H1 (cell line): ENCODE data around the gene RALGAPA2. TPM values are rescaled to one million over a fixed set of nuclear protein-coding genes. Genes with fewer than 3 reads are reported as not detected.

Source experiments
- CTCF ChIA-PET: fragments of 300-600 bp; sonication (Branson Sonifier 250); formaldehyde crosslinking; loops from one replicate; lab custom pipeline; 2021; ENCODE audit not compliant: partially characterized antibody; lab: Charles Lee
- POLR2A ChIA-PET: fragments of 300-600 bp; sonication (Branson Sonifier 250); formaldehyde crosslinking; loops from one replicate; lab custom pipeline; 2021; ENCODE audit warnings: inconsistent platforms; ENCODE audit not compliant: partially characterized antibody; lab: Charles Lee
- DNase-seq, 2 experiments: peaks; one replicate each; pipeline versions ENCODE4 v3.0.0 to v3.0.0-alpha.2; 2010 to 2022; ENCODE audit warnings: low spot score in 2 of 2, low read depth in 1 of 2, mixed read lengths in 1 of 2
- FAIRE-seq: peaks from 2 replicates; lab custom pipeline; 2011; peaks lifted over from hg19 to GRCh38; lab: Jason Lieb, UNC
- H2AFZ ChIP-seq: 2 replicates; pipeline ENCODE4 v1.8.1; 2012; ENCODE audit warnings: low read length, inconsistent platforms
- H2AK5ac ChIP-seq: 2 replicates; pipeline ENCODE4 v1.6.1; 2013; ENCODE audit warnings: low read depth, low read length
- H2BK120ac ChIP-seq: replicated peaks from 2 replicates; pipeline ENCODE3; 2013; ENCODE audit warnings: low read depth, low read length, inconsistent platforms
- H2BK12ac ChIP-seq: 2 replicates; pipeline ENCODE4 v1.6.1; 2013; ENCODE audit warnings: low read depth, low read length
- H2BK15ac ChIP-seq: 2 replicates; pipeline ENCODE4 v1.6.1; 2013; ENCODE audit warnings: low read length
- H2BK20ac ChIP-seq: 2 replicates; pipeline ENCODE4 v1.6.1; 2013; ENCODE audit warnings: low read length
- H2BK5ac ChIP-seq: 2 replicates; pipeline ENCODE4 v1.6.1; 2013; ENCODE audit warnings: low read depth, low read length
- H3K14ac ChIP-seq: 2 replicates; pipeline ENCODE4 v1.6.1; 2013; ENCODE audit warnings: inconsistent platforms; ENCODE audit not compliant: insufficient read length
- H3K18ac ChIP-seq: 2 replicates; pipeline ENCODE4 v1.6.1; 2013; ENCODE audit warnings: low read length; ENCODE audit errors: extremely low read depth
- H3K23ac ChIP-seq: 2 replicates; pipeline ENCODE4 v1.6.1; 2013; ENCODE audit warnings: inconsistent platforms; ENCODE audit not compliant: insufficient read length
- H3K23me2 ChIP-seq: 2 replicates; pipeline ENCODE4 v1.6.1; 2013; ENCODE audit warnings: low read depth, low read length
- H3K27ac ChIP-seq: 2 replicates; pipeline ENCODE4 v1.6.1; 2011; ENCODE audit warnings: low read depth, low read length, inconsistent platforms
- H3K27me3 ChIP-seq, 4 experiments: replicated peaks in 1 of 4; 1 replicate in 1 of 4; 2 replicates in 3 of 4; pipeline versions ENCODE4 v1.6.1 to v1.8.1; 2011 to 2013; ENCODE audit warnings: low read length in 3 of 4, mild to moderate bottlenecking in 3 of 4, inconsistent platforms in 2 of 4, mixed read lengths in 2 of 4, moderate library complexity in 1 of 4; ENCODE audit not compliant: control insufficient read depth in 3 of 4, insufficient read depth in 3 of 4; ENCODE audit errors: extremely low read depth in 1 of 4
- H3K36me3 ChIP-seq, 4 experiments: 2 replicates each; pipeline versions ENCODE4 v1.6.1 to v1.8.1; 2011 to 2013; ENCODE audit warnings: mild to moderate bottlenecking in 4 of 4, low read length in 3 of 4, moderate library complexity in 2 of 4, control low read depth in 1 of 4, inconsistent platforms in 1 of 4; ENCODE audit not compliant: insufficient read depth in 4 of 4, control insufficient read depth in 2 of 4
- H3K4ac ChIP-seq: replicated peaks from 2 replicates; pipeline ENCODE3; 2013; ENCODE audit warnings: low read length, low read depth, mixed read lengths, inconsistent platforms; ENCODE audit not compliant: insufficient read length
- H3K4me1 ChIP-seq, 4 experiments: replicated peaks in 1 of 4; 1 replicate in 1 of 4; 2 replicates in 3 of 4; pipeline versions ENCODE4 v1.6.1 to v1.8.1; 2011 to 2013; ENCODE audit warnings: low read length in 3 of 4, inconsistent platforms in 2 of 4, mixed read lengths in 1 of 4; ENCODE audit not compliant: insufficient read depth in 4 of 4, control insufficient read depth in 3 of 4
- H3K4me2 ChIP-seq, 2 experiments: 2 replicates each; pipeline versions ENCODE4 v1.6.1 to v1.8.1; 2011 to 2013; ENCODE audit warnings: low read depth in 2 of 2, low read length in 2 of 2, control low read depth in 1 of 2, inconsistent platforms in 1 of 2, mild to moderate bottlenecking in 1 of 2; ENCODE audit not compliant: insufficient read depth in 1 of 2
- H3K4me3 ChIP-seq, 4 experiments: fragments of 200-600, 300-600 bp in 1 of 4; sonication (generic), shearing (Covaris generic), sonication (Bioruptor Twin) in 1 of 4; 2 replicates each; pipeline versions ENCODE4 v1.5.1 to v1.8.1; 2011 to 2016; ENCODE audit warnings: low read length in 4 of 4, low read depth in 3 of 4, control low read depth in 2 of 4, inconsistent platforms in 2 of 4, mild to moderate bottlenecking in 2 of 4, mixed read lengths in 1 of 4, moderate library complexity in 1 of 4; ENCODE audit not compliant: insufficient read depth in 2 of 4; ENCODE audit errors: extremely low read depth in 1 of 4
- H3K56ac ChIP-seq: replicated peaks from 2 replicates; pipeline ENCODE3; 2013; ENCODE audit warnings: low read depth, mild to moderate bottlenecking, mixed read lengths, low read length, inconsistent platforms; ENCODE audit not compliant: insufficient read length
- H3K79me1 ChIP-seq: 2 replicates; pipeline ENCODE4 v1.6.1; 2013; ENCODE audit warnings: low read depth, low read length, control low read depth
- H3K79me2 ChIP-seq, 2 experiments: 2 replicates each; pipeline versions ENCODE4 v1.6.1 to v1.8.1; 2012 to 2013; ENCODE audit warnings: low read length in 2 of 2, mild to moderate bottlenecking in 2 of 2, inconsistent platforms in 1 of 2; ENCODE audit not compliant: insufficient read depth in 2 of 2, control insufficient read depth in 1 of 2
- H3K9ac ChIP-seq, 4 experiments: replicated peaks in 1 of 4; 1 replicate in 1 of 4; 2 replicates in 3 of 4; pipeline versions ENCODE4 v1.6.1 to v1.8.1; 2011 to 2013; ENCODE audit warnings: low read depth in 3 of 4, low read length in 3 of 4, control low read depth in 2 of 4, mild to moderate bottlenecking in 2 of 4, moderate library complexity in 2 of 4, inconsistent platforms in 1 of 4; ENCODE audit errors: extremely low read depth in 1 of 4
- H3K9me3 ChIP-seq, 2 experiments: 2 replicates each; pipeline versions ENCODE4 v1.6.1 to v1.8.1; 2012 to 2013; ENCODE audit warnings: mild to moderate bottlenecking in 2 of 2, moderate library complexity in 2 of 2, control low read depth in 1 of 2, inconsistent platforms in 1 of 2, low read depth in 1 of 2, low read length in 1 of 2, mixed read lengths in 1 of 2; ENCODE audit not compliant: insufficient read depth in 2 of 2
- H4K20me1 ChIP-seq, 2 experiments: replicated peaks in 1 of 2; 2 replicates each; pipeline versions ENCODE3 to v1.8.1; 2011 to 2013; ENCODE audit warnings: inconsistent platforms in 2 of 2, low read length in 2 of 2, mild to moderate bottlenecking in 1 of 2; ENCODE audit not compliant: insufficient read depth in 2 of 2, control insufficient read depth in 1 of 2
- H4K5ac ChIP-seq: 2 replicates; pipeline ENCODE4 v1.6.1; 2013; ENCODE audit warnings: low read length, low read depth, mixed read lengths, inconsistent platforms; ENCODE audit not compliant: insufficient read length
- H4K8ac ChIP-seq: 2 replicates; pipeline ENCODE4 v1.8.0; 2013; ENCODE audit warnings: mild to moderate bottlenecking, moderate library complexity, low read length, inconsistent platforms; ENCODE audit not compliant: insufficient read depth; ENCODE audit errors: extremely low read depth
- H4K91ac ChIP-seq: replicated peaks from 2 replicates; pipeline ENCODE3; 2013; ENCODE audit warnings: low read length, mixed read lengths, inconsistent platforms; ENCODE audit not compliant: insufficient read length
- GABPA ChIP-seq: IDR thresholded peaks from 2 replicates; pipeline ENCODE4 v1.6.1; 2011; ENCODE audit warnings: mild to moderate bottlenecking, low read length, moderate library complexity, borderline replicate concordance; ENCODE audit not compliant: insufficient read depth
- POU5F1 ChIP-seq: IDR thresholded peaks from 2 replicates; pipeline ENCODE4 v1.6.1; 2011; ENCODE audit warnings: low read depth, mild to moderate bottlenecking, low read length, moderate library complexity
- TCF12 ChIP-seq: IDR thresholded peaks from 2 replicates; pipeline ENCODE4 v1.6.1; 2011; ENCODE audit warnings: low read depth, mild to moderate bottlenecking, low read length
- TEAD4 ChIP-seq: IDR thresholded peaks from 2 replicates; pipeline ENCODE4 v1.6.1; 2012; ENCODE audit warnings: low read depth, low read length, inconsistent platforms, mixed read lengths
- YY1 ChIP-seq: IDR thresholded peaks from 2 replicates; pipeline ENCODE4 v1.6.1; 2011; ENCODE audit warnings: low read depth, mild to moderate bottlenecking, low read length
- WGBS, 2 experiments: shearing (Covaris generic) in 1 of 2; methylation state at CpG; one replicate each; pipeline versions ENCODE4 v1.1.6 to v1.1.7; 2013 to 2015; ENCODE audit warnings: low lambda C conversion rate in 2 of 2, mixed read lengths in 2 of 2, inconsistent platforms in 1 of 2, low coverage in 1 of 2, missing lambda C conversion rate in 1 of 2; ENCODE audit not compliant: insufficient replicate concordance in 2 of 2, insufficient coverage in 1 of 2, insufficient read length in 1 of 2; ENCODE audit errors: extremely low coverage in 1 of 2, missing lambda C conversion rate in 1 of 2; 5-methylcytosine and 5-hydroxymethylcytosine counted together
- polyA plus RNA-seq, 7 experiments: library from polyadenylated mRNA; depleted of rRNA in 3 of 7; stranded (reverse) in 5 of 7; unstranded in 2 of 7; fragments of >200 nt in 5 of 7; fragments of 200-250 nt in 2 of 7; gene quantifications; 1 replicate in 5 of 7; 2 replicates in 1 of 7; 4 replicates in 1 of 7; pipeline versions ENCODE4 v1.2.1 to v1.2.3, GENCODE V29; 2011 to 2013; ENCODE audit warnings: missing spikeins in 2 of 7, mixed read lengths in 2 of 7
- total RNA-seq: library from RNA; stranded (reverse); fragmentation: NEBNext Ultra II Directional; extraction: Animal tissue kit (Norgen Biotek cat#: 25700); gene quantifications from 2 replicates; pipeline ENCODE4 v1.2.1, GENCODE V29; 2021

Gene RALGAPA2
- total and polyA plus RNA-seq, 2 of the 8 experiments (the other 6 are each of a cell fraction or from before 2014, with no cell fraction given) = 5.1 to 25.5 TPM

DNA sequence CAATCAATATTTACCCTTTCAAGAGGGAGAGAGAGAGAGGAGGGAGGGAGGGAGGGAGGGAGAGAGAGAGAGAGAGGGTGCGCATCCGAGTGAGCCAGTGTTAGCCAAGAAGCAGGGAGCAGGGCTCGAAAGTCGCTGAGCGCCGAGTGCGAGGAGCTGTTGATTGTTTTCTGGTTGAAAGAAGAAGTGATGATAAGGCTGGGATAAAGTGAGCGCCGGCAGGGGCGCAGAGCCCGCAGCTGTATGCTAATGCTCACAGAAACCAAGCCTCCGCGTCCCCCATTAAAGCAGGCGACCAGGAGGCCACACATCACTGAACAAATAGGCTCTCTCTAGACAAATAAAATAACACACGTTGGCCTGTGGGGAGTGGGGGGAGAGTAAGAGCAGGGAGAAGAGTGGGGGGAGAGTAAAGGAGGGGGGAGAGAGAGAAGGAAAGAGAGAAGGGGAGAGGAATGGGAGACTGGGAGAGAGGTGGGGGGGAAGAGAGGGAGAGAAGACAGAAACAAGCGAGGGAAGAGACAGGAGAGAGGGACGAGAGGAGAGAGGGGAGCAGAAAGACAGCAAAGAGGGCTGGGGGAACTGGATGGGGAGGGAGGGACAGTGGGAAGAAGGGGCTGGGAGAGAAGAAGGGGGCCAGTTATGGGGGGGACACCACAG is 349.5 kb downstream of the RALGAPA2 start:
- no peak overlapping the region for H3K23ac ChIP-seq
- TF ChIP-seq POU5F1 (no peak), YY1 (no peak), TCF12 (0 out of 2 replicates have a peak, but pooled peaks have one; percentile 40), TEAD4 (no peak), GABPA (no peak)

More for the DNA sequence above, 349.5 kb downstream of the RALGAPA2 start:
- no peak overlapping the region for H4K5ac ChIP-seq
- no peak overlapping the region for H2BK5ac ChIP-seq
- ChIA-PET POLR2A (interaction anchor here (0.7 to 1.5 kb wide), 2 partner anchors 9 to 81 kb away, joined by 3 to 6 read pairs; no protein-coding TSS in a partner anchor), CTCF (interaction anchor here (0.8 to 1.7 kb wide), 3 partner anchors 8 to 44 kb away, joined by 3 to 5 read pairs (median 4); no protein-coding TSS in a partner anchor)
- H4K8ac ChIP-seq = no peak overlapping the region
- H3K56ac ChIP-seq = no peak overlapping the region
- H3K79me1 ChIP-seq = no peaks in the 10 kb centered on the region
- H3K79me2 ChIP-seq = no peaks in the 10 kb centered on the region
- H3K36me3 ChIP-seq = no peaks in the 10 kb centered on the region
- H3K4me1 ChIP-seq = peaks cover 0 to 17% (median 7%) of the 10 kb centered on the region in 4 experiments; a peak in 5 of 7 replicates
- no peak overlapping the region for H2BK15ac ChIP-seq
- peaks cover 0 to 3% of the 10 kb centered on the region in 2 experiments for H4K20me1 ChIP-seq
- H3K9me3 ChIP-seq = no peaks in the 10 kb centered on the region
- no peak overlapping the region for H2BK120ac ChIP-seq
- H2AFZ ChIP-seq = no peak overlapping the region; the same call in 1 of the 2 replicates
- H3K4me3 ChIP-seq = peak overlapping the region; percentile 8 to 71 (median 35); a peak in 6 of 8 replicates
- DNase-seq (peak in 1 of 2 experiments; percentile 65), FAIRE-seq (no peak)
- no peak overlapping the region for H3K4ac ChIP-seq
- no peak overlapping the region for H2BK20ac ChIP-seq
- no peak overlapping the region for H3K14ac ChIP-seq
- no peak overlapping the region for H2AK5ac ChIP-seq
- no peak overlapping the region for H4K91ac ChIP-seq
- H3K27me3 ChIP-seq = peaks cover 25 to 72% (median 55%) of the 10 kb centered on the region in 4 experiments
- no peak overlapping the region; the same call in 1 of the 2 replicates for H3K18ac ChIP-seq
- H3K23me2 ChIP-seq = peaks cover 24% of the 10 kb centered on the region; the same call in 1 of the 2 replicates
- WGBS, 2 experiments = 3% methylated on average over 6 of the region's 17 CpGs; no CpG with 5 or more reads in 1 of the 2 experiments
- H3K4me2 ChIP-seq = peak overlapping the region; percentile 84 to 86
- H2BK12ac ChIP-seq = peak overlapping the region; percentile 17; the same call in 1 of the 2 replicates
- H3K27ac ChIP-seq = no peak overlapping the region
- no peak overlapping the region; a peak in 1 of 7 replicates for H3K9ac ChIP-seq
